ENCODE results near the gene RPL39L.

The RPL39L gene

DNA sequence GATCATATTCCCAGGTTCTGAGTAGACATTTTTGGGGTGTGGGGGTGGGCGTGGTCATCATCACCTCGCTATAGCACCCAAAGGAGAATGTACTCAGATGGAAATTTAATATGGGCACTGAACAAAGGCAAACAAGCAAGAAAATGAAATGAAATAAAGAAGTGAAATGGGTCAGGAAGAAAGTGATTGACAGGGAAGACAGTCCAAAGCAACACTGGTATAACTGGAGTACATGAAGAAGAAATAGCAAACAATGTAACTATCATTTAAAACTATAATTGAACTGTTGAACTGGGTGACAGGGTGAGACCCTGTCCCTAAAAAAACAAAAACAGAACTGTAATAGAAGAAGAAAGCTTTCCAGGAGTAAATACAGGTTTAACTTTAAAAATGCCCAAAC lies 24.8 kb downstream of the RPL39L start:
- DNase-seq (ENCODE audit: low spot score) = no peak
- in situ Hi-C loops (cut with MboI; ENCODE audit: low pct_unique_long_range_greater_than_20kb, low sequenced_read_pairs, unreplicated experiment) = loop anchor here (10.0 kb wide), 1 partner anchor 50 kb away; no protein-coding TSS in a partner anchor
- no peak for TF ChIP-seq CTCF (IDR thresholded peaks at IDR 0.05; ENCODE audit: extremely low read depth, insufficient read depth, missing control alignments)

DNA sequence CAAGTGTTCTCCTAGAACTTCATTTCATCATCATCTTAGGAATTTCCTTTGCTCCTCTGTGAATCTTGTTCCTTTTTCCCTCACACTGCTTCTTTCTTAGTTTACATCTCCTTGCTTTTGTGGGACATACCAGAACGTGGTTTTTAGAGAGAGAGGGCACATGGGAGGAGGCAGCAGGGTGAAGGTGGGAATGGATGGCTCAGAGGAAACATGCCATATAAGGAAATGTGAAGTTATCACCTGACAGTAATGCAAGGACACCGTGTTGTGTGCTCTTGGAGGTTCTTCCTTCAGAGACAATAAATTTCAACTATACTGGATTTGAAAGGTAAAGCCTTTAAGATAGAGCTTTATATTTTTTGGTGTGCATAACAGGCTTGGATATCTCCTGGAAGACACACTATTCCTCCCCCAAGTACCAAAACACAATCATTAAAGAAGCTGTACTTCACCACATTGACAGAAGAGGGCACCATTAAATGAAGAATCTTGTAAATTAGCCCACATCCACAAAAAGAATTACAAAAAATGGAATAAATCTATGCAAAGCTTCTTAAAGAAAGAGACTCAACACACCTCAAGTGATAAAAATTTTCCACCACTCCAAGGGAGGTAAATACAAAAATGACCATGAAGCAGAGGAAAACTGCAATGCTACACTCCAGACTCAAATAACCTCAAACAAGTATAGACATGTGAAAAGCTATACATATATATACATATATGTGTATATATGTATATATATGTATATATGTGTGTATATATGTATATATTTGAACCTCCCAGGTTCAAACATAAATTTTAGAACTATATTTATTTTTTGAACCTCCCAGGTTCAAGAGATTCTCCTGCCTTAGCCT lies 26.1 kb downstream of the RPL39L start:
- in situ Hi-C loops (cut with MboI; ENCODE audit: low pct_unique_long_range_greater_than_20kb, low sequenced_read_pairs, unreplicated experiment) = loop anchor here (10.0 kb wide), 1 partner anchor 52 kb away; no protein-coding TSS in a partner anchor
- peak; percentile 65 for TF ChIP-seq CTCF (IDR thresholded peaks at IDR 0.05; ENCODE audit: extremely low read depth, insufficient read depth, missing control alignments)
- DNase-seq (ENCODE audit: low spot score) = no peak

DNA sequence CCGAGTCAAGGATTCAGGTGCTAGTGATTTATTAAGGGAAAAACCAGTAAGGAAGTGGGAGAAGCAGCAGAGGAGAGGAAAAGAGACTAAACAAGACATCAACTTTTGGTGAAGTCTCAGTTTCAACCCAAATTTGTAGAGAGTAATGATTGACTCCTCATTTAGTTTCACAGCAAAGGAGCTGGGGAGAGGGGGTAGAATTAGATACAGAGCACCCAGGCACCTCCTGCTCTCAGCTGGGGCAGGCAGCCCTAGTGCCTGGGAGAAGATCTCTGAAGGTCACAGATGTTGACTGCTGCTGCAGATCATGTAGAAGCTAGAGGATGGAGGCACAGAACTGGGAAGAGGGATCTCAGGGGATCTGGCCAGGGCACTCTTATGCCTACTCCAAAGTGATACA lies 29.1 kb downstream of the RPL39L start:
- no peak for DNase-seq (ENCODE audit: low spot score)
- in situ Hi-C loops (cut with MboI; ENCODE audit: low pct_unique_long_range_greater_than_20kb, low sequenced_read_pairs, unreplicated experiment) = loop anchor here (10.0 kb wide), 1 partner anchor 55 kb away; no protein-coding TSS in a partner anchor
- TF ChIP-seq CTCF (IDR thresholded peaks at IDR 0.05; ENCODE audit: extremely low read depth, insufficient read depth, missing control alignments) = no peak

DNA sequence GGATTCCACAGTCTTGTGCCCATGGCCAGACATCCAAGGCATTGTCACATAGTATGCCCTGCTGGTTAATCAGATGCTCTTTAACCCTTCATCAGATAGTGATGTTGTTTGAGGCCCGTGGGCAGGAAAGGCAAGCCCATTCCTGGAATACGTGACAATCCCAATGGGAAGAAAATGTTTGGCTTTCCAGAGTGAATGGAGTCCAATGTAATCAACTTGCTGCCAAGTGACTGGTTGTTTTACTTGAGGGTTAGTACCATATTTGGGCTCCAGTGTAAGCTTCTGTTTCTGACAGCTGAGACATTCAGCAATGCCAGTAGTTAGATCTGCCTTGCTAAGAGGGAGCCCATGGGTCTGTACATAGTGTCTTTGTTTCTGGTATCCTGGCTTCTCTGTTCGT lies 31.3 kb downstream of the RPL39L start:
- TF ChIP-seq CTCF (IDR thresholded peaks at IDR 0.05; ENCODE audit: extremely low read depth, insufficient read depth, missing control alignments) = no peak
- in situ Hi-C loops (cut with MboI; ENCODE audit: low pct_unique_long_range_greater_than_20kb, low sequenced_read_pairs, unreplicated experiment) = no loop called here
- no peak for DNase-seq (ENCODE audit: low spot score)

- no peak for TF ChIP-seq CTCF (IDR thresholded peaks at IDR 0.05; ENCODE audit: extremely low read depth, insufficient read depth, missing control alignments)
- in situ Hi-C loops (cut with MboI; ENCODE audit: low pct_unique_long_range_greater_than_20kb, low sequenced_read_pairs, unreplicated experiment) = no loop called here
- no peak for DNase-seq (ENCODE audit: low spot score)
Measured at GRCh38 chr3:187105700-187106099, 33.6 kb downstream of the RPL39L start.

DNA sequence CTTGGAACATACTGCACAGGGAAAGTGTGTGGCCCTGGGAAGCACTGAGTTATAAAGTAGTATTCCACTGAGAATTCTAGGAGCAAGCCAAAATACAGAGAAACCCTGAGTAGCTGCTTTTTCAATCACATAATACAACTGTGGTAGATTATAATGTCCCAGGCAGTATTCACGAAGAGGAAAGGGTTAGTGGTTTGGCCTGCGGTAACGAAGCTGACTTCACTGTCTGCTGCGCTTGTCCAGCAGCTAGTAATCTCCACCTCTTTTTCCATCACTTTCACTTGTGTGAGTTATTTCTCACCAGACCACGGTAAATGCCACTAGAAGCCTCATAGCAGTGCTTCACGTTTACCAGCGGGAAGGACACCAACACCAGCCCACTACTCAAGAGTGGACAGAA lies 34.4 kb downstream of the RPL39L start:
- in situ Hi-C loops (cut with MboI; ENCODE audit: low pct_unique_long_range_greater_than_20kb, low sequenced_read_pairs, unreplicated experiment) = no loop called here
- no peak for TF ChIP-seq CTCF (IDR thresholded peaks at IDR 0.05; ENCODE audit: extremely low read depth, insufficient read depth, missing control alignments)
- no peak for DNase-seq (ENCODE audit: low spot score)

Measured in GM13977 (cell line).